WTC11 (cell line): ENCODE results near the gene ARMC6.

Experiments
- ATF1 ChIP-seq: sonication (generic); formaldehyde crosslinking; IDR thresholded peaks from 2 replicates; pipeline ENCODE4 v1.8.1; 2023; ENCODE audit warnings: mild to moderate bottlenecking, moderate library complexity, missing genetic modification reagents
- CREM ChIP-seq: sonication (generic); formaldehyde crosslinking; IDR thresholded peaks from 2 replicates; pipeline ENCODE4 v1.8.1; 2022; ENCODE audit warnings: mild to moderate bottlenecking, missing genetic modification reagents, moderate library complexity
- CTCF ChIP-seq: fragments of 200-600 bp; IDR thresholded peaks from 2 replicates; pipeline ENCODE4 v1.8.0; 2022; ENCODE audit warnings: antibody characterized with exemption
- JUN ChIP-seq: sonication (generic); formaldehyde crosslinking; IDR thresholded peaks from 2 replicates; pipeline ENCODE4 v1.8.0; 2023; ENCODE audit warnings: mild to moderate bottlenecking, missing genetic modification reagents
- MAX ChIP-seq: sonication (generic); formaldehyde crosslinking; IDR thresholded peaks from 2 replicates; pipeline ENCODE4 v1.8.0; 2022; ENCODE audit warnings: mild to moderate bottlenecking, missing genetic modification reagents
- NFE2L1 ChIP-seq: sonication (generic); formaldehyde crosslinking; IDR thresholded peaks from 2 replicates; pipeline ENCODE4 v1.8.1; 2023; ENCODE audit warnings: missing genetic modification reagents
- TEAD1 ChIP-seq: sonication (generic); formaldehyde crosslinking; IDR thresholded peaks from 2 replicates; pipeline ENCODE4 v1.8.0; 2022; ENCODE audit warnings: mild to moderate bottlenecking, missing genetic modification reagents
- TEAD4 ChIP-seq: sonication (generic); formaldehyde crosslinking; IDR thresholded peaks from 2 replicates; pipeline ENCODE4 v1.8.0; 2022; ENCODE audit warnings: mild to moderate bottlenecking, missing genetic modification reagents
- ZBTB21 ChIP-seq: sonication (generic); formaldehyde crosslinking; IDR thresholded peaks from 2 replicates; pipeline ENCODE4 v1.8.1; 2023; ENCODE audit warnings: mild to moderate bottlenecking, missing genetic modification reagents, borderline replicate concordance
- ZBTB43 ChIP-seq: sonication (generic); formaldehyde crosslinking; IDR thresholded peaks from 2 replicates; pipeline ENCODE4 v1.8.1; 2023; ENCODE audit warnings: mild to moderate bottlenecking, missing genetic modification reagents
- TF ChIP-seq, protein P1 (sequence below): sonication (generic); formaldehyde crosslinking; IDR thresholded peaks from 2 replicates; pipeline ENCODE4 v1.8.1; 2022; ENCODE audit warnings: mild to moderate bottlenecking, missing genetic modification reagents, moderate library complexity, borderline replicate concordance

- TF ChIP-seq CTCF (no peak), TEAD4 (no peak), ZBTB43 (CRISPR knock-in tag) (no peak), JUN (CRISPR knock-in tag) (no peak), MAX (CRISPR knock-in tag) (no peak), TEAD1 (CRISPR knock-in tag) (no peak), ATF1 (no peak), ZBTB21 (CRISPR knock-in tag) (no peak), NFE2L1 (no peak), CREM (CRISPR knock-in tag) (no peak)
- TF ChIP-seq, protein P1, sequence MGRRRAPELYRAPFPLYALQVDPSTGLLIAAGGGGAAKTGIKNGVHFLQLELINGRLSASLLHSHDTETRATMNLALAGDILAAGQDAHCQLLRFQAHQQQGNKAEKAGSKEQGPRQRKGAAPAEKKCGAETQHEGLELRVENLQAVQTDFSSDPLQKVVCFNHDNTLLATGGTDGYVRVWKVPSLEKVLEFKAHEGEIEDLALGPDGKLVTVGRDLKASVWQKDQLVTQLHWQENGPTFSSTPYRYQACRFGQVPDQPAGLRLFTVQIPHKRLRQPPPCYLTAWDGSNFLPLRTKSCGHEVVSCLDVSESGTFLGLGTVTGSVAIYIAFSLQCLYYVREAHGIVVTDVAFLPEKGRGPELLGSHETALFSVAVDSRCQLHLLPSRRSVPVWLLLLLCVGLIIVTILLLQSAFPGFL, result no peak
Measured at GRCh38 chr19:19043481-19043880, 10.1 kb downstream of the ARMC6 start.
